GM12865 (cell line): ENCODE results near the gene PIP5K1C.
"Not testable (repeated sequence)": the region's sequence is repeated elsewhere in the genome, so short reads cannot be mapped to it uniquely, and the experiment has no call there.

Source experiments
- DNase-seq: peaks from one replicate; pipeline ENCODE4 v3.0.0; 2010; ENCODE audit warnings: low read depth
- H3K4me3 ChIP-seq: 2 replicates; pipeline ENCODE4 v1.5.1; 2011; ENCODE audit warnings: mild to moderate bottlenecking, low read depth, low read length, control low read depth
- CTCF ChIP-seq: IDR thresholded peaks from 2 replicates; pipeline ENCODE4 v1.5.1; 2011; ENCODE audit warnings: low read length, control low read depth, low read depth, inconsistent platforms; ENCODE audit not compliant: insufficient read depth; ENCODE audit errors: missing control alignments

The PIP5K1C gene

GRCh38 chr19:3669082-3669946, 31.0 kb downstream of the PIP5K1C start:
- H3K4me3 ChIP-seq, result no peak overlapping the region
- no peak for DNase-seq
- TF ChIP-seq CTCF, result no peak

GRCh38 chr19:3668331-3669081, 31.8 kb downstream of the PIP5K1C start:
- no peak overlapping the region for H3K4me3 ChIP-seq
- TF ChIP-seq CTCF, result no peak
- DNase-seq, result no peak

- no peak for TF ChIP-seq CTCF
- no peak for DNase-seq
- no peak overlapping the region for H3K4me3 ChIP-seq
Observed at GRCh38 chr19:3667766-3668165, 32.5 kb downstream of the PIP5K1C start.

GRCh38 chr19:3667037-3667638, 33.1 kb downstream of the PIP5K1C start:
- DNase-seq, result no peak
- TF ChIP-seq CTCF, result no peak
- H3K4me3 ChIP-seq, result no peak overlapping the region

- DNase-seq, H3K4me3 ChIP-seq: not testable (repeated sequence)
Observed at GRCh38 chr19:3666545-3666856, 33.8 kb downstream of the PIP5K1C start.

GRCh38 chr19:3665681-3666544, 34.4 kb downstream of the PIP5K1C start:
- DNase-seq, result peak; percentile 57
- peak; percentile 92 for TF ChIP-seq CTCF
- H3K4me3 ChIP-seq, result no peak overlapping the region
